Duodenal mucosa (tissue), 2 donors: Measurements from ENCODE around the gene RNF5.
A peak's percentile ranks its signal among the peaks of the same experiment; 100 is the strongest.

Experiments used
- H3K27ac ChIP-seq: one replicate; pipeline ENCODE4 v1.7.0; 2013; ENCODE audit warnings: low read depth, low read length
- H3K27me3 ChIP-seq, 2 donors: one replicate each; pipeline ENCODE4 v1.7.0; 2013; ENCODE audit warnings: low read length in 2 of 2, control low read depth in 1 of 2; ENCODE audit not compliant: insufficient read depth in 2 of 2, control insufficient read depth in 1 of 2
- H3K36me3 ChIP-seq, 2 donors: one replicate each; pipeline ENCODE4 v1.7.0; 2013; ENCODE audit warnings: low read length in 2 of 2, control low read depth in 1 of 2; ENCODE audit not compliant: insufficient read depth in 2 of 2, control insufficient read depth in 1 of 2
- H3K4me1 ChIP-seq, 2 donors: one replicate each; pipeline ENCODE4 v1.7.0; 2013; ENCODE audit warnings: low read length in 2 of 2, control low read depth in 1 of 2; ENCODE audit not compliant: insufficient read depth in 2 of 2, control insufficient read depth in 1 of 2
- H3K4me3 ChIP-seq, 2 donors: one replicate each; pipeline ENCODE4 v1.7.0; 2013; ENCODE audit warnings: low read length in 2 of 2, low read depth in 1 of 2
- H3K9ac ChIP-seq, 2 donors: one replicate each; pipeline ENCODE4 v1.7.0; 2013; ENCODE audit warnings: low read length in 2 of 2, low read depth in 1 of 2
- H3K9me3 ChIP-seq, 2 donors: one replicate each; pipeline ENCODE4 v1.7.0; 2013; ENCODE audit warnings: low read length in 2 of 2, control low read depth in 1 of 2; ENCODE audit not compliant: control insufficient read depth in 1 of 2

Gene RNF5

GRCh38 chr6:32166411-32167061, 11.7 kb upstream of the RNF5 start:
- H3K36me3 ChIP-seq, result peaks cover 14 to 53% of the 10 kb centered on the region in 2 donors
- no peaks in the 10 kb centered on the region for H3K9me3 ChIP-seq
- H3K9ac ChIP-seq, result no peak overlapping the region
- H3K4me3 ChIP-seq, result no peak overlapping the region
- no peaks in the 10 kb centered on the region for H3K4me1 ChIP-seq
- H3K27me3 ChIP-seq, result no peaks in the 10 kb centered on the region
- no peak overlapping the region for H3K27ac ChIP-seq

DNA sequence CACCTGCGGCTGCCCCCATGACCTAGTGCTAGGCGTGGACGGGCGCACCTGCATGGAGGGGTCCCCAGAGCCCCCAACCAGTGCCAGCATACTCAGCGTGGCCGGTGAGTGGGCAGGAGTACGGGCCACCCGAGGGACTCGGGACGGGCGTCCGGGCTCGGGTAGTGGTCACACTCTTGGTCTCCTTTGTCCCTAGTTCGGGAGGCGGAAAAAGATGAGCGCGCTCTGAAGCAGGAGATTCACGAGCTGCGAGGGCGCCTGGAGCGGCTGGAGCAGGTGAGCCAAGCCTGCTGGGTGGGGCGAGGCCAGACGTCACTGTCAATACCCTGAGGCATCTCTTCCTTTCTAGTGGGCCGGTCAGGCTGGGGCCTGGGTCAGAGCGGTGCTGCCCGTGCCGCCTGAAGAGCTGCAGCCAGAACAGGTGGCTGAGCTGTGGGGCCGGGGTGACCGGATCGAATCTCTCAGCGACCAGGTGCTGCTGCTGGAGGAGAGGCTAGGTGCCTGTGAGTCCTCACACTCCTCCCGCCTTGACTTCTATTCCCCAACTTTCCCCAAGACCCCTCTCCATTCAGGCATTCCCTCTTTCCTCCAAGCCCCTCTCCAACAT, 10.9 kb upstream of the RNF5 start:
- Histone ChIP-seq H3K4me3 (no peak overlapping the region), H3K27me3 (no peaks in the 10 kb centered on the region), H3K9me3 (no peaks in the 10 kb centered on the region), H3K4me1 (no peaks in the 10 kb centered on the region), H3K9ac (no peak overlapping the region), H3K27ac (no peak overlapping the region), H3K36me3 (peaks cover 14 to 53% of the 10 kb centered on the region in 2 donors)

GRCh38 chr6:32167761-32168262, 10.4 kb upstream of the RNF5 start:
- Histone ChIP-seq H3K36me3 (peaks cover 14 to 52% of the 10 kb centered on the region in 2 donors), H3K27ac (no peak overlapping the region), H3K9ac (no peak overlapping the region), H3K4me3 (no peak overlapping the region), H3K9me3 (no peaks in the 10 kb centered on the region), H3K27me3 (no peaks in the 10 kb centered on the region), H3K4me1 (peaks cover 1 to 3% of the 10 kb centered on the region in 2 donors)

- no peak overlapping the region for H3K4me3 ChIP-seq
- peaks cover 14 to 49% of the 10 kb centered on the region in 2 donors for H3K36me3 ChIP-seq
- no peaks in the 10 kb centered on the region for H3K9me3 ChIP-seq
- H3K27me3 ChIP-seq, result no peaks in the 10 kb centered on the region
- no peak overlapping the region for H3K27ac ChIP-seq
- H3K4me1 ChIP-seq, result peaks cover 6 to 8% of the 10 kb centered on the region in 2 donors
- no peak overlapping the region for H3K9ac ChIP-seq
These were observed 9.9 kb upstream of the RNF5 start for GRCh38 chr6:32168350-32168749.

DNA sequence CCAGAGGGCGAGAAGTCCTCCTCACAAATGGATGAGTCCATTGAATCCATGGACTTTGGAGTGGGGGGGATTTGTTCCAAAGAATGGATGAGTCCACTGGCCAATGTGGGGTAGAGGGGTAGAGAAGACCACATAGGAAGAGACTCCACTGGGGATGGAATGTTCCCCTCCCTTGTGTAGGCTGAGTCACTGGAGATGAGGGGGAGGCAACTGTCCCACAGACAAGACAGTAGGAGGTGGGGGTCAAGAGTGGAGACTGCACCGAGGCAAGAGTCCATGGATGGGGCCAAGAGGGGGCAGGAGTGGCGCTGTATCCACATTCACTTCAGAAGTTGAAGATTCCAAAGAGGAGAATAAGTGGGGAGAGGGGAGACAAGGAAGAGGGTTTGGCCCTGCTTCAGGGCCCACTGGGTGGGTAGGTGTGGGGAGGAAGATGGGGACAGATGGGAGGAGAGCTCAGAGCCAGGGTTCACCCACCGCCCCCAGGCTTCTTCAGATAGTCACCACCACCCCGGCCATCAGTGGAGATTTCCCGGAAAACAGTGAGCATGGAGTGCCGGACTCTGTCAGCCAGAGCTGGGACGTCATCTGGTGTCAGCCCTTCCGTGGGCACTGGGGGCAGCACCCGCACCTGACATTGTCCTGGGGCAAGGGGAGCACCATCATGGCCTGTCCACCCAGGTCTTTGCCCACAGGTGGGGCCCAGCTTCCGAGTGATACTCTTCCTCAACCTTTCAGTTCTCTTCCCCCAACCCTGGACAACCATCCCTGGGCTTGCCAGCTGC, 9.2 kb upstream of the RNF5 start:
- Histone ChIP-seq H3K27me3 (no peaks in the 10 kb centered on the region), H3K9me3 (no peaks in the 10 kb centered on the region), H3K27ac (no peak overlapping the region), H3K9ac (no peak overlapping the region), H3K4me3 (no peak overlapping the region), H3K36me3 (peaks cover 14 to 49% of the 10 kb centered on the region in 2 donors), H3K4me1 (peaks cover 6 to 9% of the 10 kb centered on the region in 2 donors)

DNA sequence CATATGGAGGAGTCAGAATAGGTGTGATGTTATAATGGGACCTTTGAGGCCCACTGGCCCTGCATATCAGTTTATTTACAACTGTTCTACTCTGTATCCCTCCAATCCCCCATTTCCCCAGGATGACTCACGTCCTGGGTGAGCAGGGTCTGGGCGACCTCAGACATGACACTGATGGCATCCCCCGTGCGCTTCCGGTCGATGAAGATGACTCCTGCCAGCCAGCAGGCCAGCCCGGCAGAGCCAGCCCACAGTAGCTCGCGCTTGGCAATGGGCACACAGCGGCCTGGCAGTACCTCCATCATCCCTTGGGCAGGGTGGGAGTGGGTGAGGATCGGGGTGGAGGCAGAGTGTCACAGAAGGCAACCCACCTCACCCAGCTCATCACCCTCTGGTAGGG, 7.9 kb upstream of the RNF5 start:
- Histone ChIP-seq H3K27me3 (no peaks in the 10 kb centered on the region), H3K36me3 (peaks cover 14 to 49% of the 10 kb centered on the region in 2 donors), H3K4me1 (peaks cover 18 to 20% of the 10 kb centered on the region in 2 donors), H3K27ac (no peak overlapping the region), H3K9me3 (no peaks in the 10 kb centered on the region), H3K9ac (no peak overlapping the region), H3K4me3 (no peak overlapping the region)

GRCh38 chr6:32171234-32171633, 7.0 kb upstream of the RNF5 start:
- Histone ChIP-seq H3K27me3 (no peaks in the 10 kb centered on the region), H3K27ac (no peak overlapping the region), H3K4me1 (peaks cover 22 to 23% of the 10 kb centered on the region in 2 donors), H3K4me3 (no peak overlapping the region), H3K9me3 (no peaks in the 10 kb centered on the region), H3K36me3 (peaks cover 14 to 46% of the 10 kb centered on the region in 2 donors), H3K9ac (no peak overlapping the region)

GRCh38 chr6:32173051-32173727, 5.0 kb upstream of the RNF5 start:
- no peak overlapping the region for H3K9ac ChIP-seq
- peaks cover 14 to 31% of the 10 kb centered on the region in 2 donors for H3K36me3 ChIP-seq
- H3K27me3 ChIP-seq, result no peaks in the 10 kb centered on the region
- no peaks in the 10 kb centered on the region for H3K9me3 ChIP-seq
- no peak overlapping the region for H3K4me3 ChIP-seq
- no peak overlapping the region for H3K27ac ChIP-seq
- H3K4me1 ChIP-seq, result peaks cover 34 to 35% of the 10 kb centered on the region in 2 donors

DNA sequence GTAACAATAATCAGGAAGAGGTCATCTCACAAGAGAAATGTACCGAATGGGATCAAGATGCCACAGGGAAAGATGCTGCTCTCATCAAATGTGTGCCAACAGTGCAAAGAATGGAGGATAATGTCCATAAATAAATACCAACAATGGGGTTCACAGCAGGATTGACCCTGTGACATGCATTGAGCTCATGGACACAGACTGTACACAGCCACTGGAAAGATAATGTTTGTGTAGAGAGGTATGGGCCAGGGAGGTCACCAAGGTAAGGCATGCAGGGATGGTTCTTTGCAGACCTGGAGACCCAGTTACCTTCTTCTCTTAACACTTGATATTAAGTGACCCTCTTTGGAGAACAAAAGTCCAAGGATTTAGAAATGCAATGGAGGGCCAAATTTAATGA, 3.8 kb upstream of the RNF5 start:
- no peaks in the 10 kb centered on the region for H3K27me3 ChIP-seq
- no peak overlapping the region for H3K27ac ChIP-seq
- peak overlapping the region in 1 of 2 donors; percentile 85 for H3K4me3 ChIP-seq
- H3K9me3 ChIP-seq, result no peaks in the 10 kb centered on the region
- peaks cover 39 to 44% of the 10 kb centered on the region in 2 donors for H3K4me1 ChIP-seq
- H3K9ac ChIP-seq, result no peak overlapping the region
- peaks cover 14 to 21% of the 10 kb centered on the region in 2 donors for H3K36me3 ChIP-seq
